Measurements from ENCODE around the gene CHD6.

CHD6 gene

GRCh38 chr20:41635158-41635557, 17.0 kb upstream of the CHD6 start:
- Mint-ChIP-seq H3K27me3 (peaks cover 9% of the 10 kb centered on the region), H3K27ac (no peak overlapping the region), H3K4me3 (no peak overlapping the region), H3K9me3 (no peaks in the 10 kb centered on the region), H3K36me3 (ENCODE audit: low read depth) (no peaks in the 10 kb centered on the region), H3K4me1 (ENCODE audit: low read depth) (peaks cover 12% of the 10 kb centered on the region)
- intact Hi-C loops (cut with micrococcal nuclease): no loop called here

GRCh38 chr20:41632896-41633295, 14.7 kb upstream of the CHD6 start:
- no peaks in the 10 kb centered on the region for H3K27me3 Mint-ChIP-seq
- no peaks in the 10 kb centered on the region for H3K36me3 Mint-ChIP-seq (ENCODE audit: low read depth)
- peaks cover 14% of the 10 kb centered on the region for H3K4me1 Mint-ChIP-seq (ENCODE audit: low read depth)
- H3K9me3 Mint-ChIP-seq: peaks cover 3% of the 10 kb centered on the region
- intact Hi-C loops (cut with micrococcal nuclease): loop anchor here (2.0 to 5.0 kb wide), 2 partner anchors 14 to 59 kb away; partner anchors contain the start of gene CHD6
- H3K27ac Mint-ChIP-seq: peak overlapping the region; percentile 69
- no peak overlapping the region for H3K4me3 Mint-ChIP-seq

GRCh38 chr20:41631826-41632225, 13.6 kb upstream of the CHD6 start:
- Mint-ChIP-seq H3K4me3 (no peak overlapping the region), H3K36me3 (ENCODE audit: low read depth) (no peaks in the 10 kb centered on the region), H3K27me3 (no peaks in the 10 kb centered on the region), H3K4me1 (ENCODE audit: low read depth) (peaks cover 18% of the 10 kb centered on the region), H3K9me3 (peaks cover 9% of the 10 kb centered on the region), H3K27ac (no peak overlapping the region)
- intact Hi-C loops (cut with micrococcal nuclease): loop anchor here (2.0 to 5.0 kb wide), 2 partner anchors 13 to 60 kb away; partner anchors contain the start of gene CHD6

GRCh38 chr20:41630846-41631245, 12.7 kb upstream of the CHD6 start:
- H3K27ac Mint-ChIP-seq: no peak overlapping the region
- no peaks in the 10 kb centered on the region for H3K36me3 Mint-ChIP-seq (ENCODE audit: low read depth)
- H3K27me3 Mint-ChIP-seq: no peaks in the 10 kb centered on the region
- no peak overlapping the region for H3K4me3 Mint-ChIP-seq
- peaks cover 9% of the 10 kb centered on the region for H3K9me3 Mint-ChIP-seq
- intact Hi-C loops (cut with micrococcal nuclease): loop anchor here (5.0 kb wide), 1 partner anchor 61 kb away; no protein-coding TSS in a partner anchor
- peaks cover 18% of the 10 kb centered on the region for H3K4me1 Mint-ChIP-seq (ENCODE audit: low read depth)

- Mint-ChIP-seq H3K36me3 (ENCODE audit: low read depth) (no peaks in the 10 kb centered on the region), H3K9me3 (peaks cover 9% of the 10 kb centered on the region), H3K27me3 (no peaks in the 10 kb centered on the region), H3K4me3 (no peak overlapping the region), H3K4me1 (ENCODE audit: low read depth) (peaks cover 26% of the 10 kb centered on the region), H3K27ac (no peak overlapping the region)
- intact Hi-C loops (cut with micrococcal nuclease): no loop called here
These were observed 9.6 kb upstream of the CHD6 start for GRCh38 chr20:41627611-41628244.

- Mint-ChIP-seq H3K36me3 (ENCODE audit: low read depth) (no peaks in the 10 kb centered on the region), H3K27ac (no peak overlapping the region)
- intact Hi-C loops (cut with micrococcal nuclease): no loop called here
These were observed 8.9 kb upstream of the CHD6 start for GRCh38 chr20:41627001-41627495.

GRCh38 chr20:41623625-41624375, 5.6 kb upstream of the CHD6 start:
- H3K4me3 Mint-ChIP-seq: no peak overlapping the region
- peaks cover 37% of the 10 kb centered on the region for H3K4me1 Mint-ChIP-seq (ENCODE audit: low read depth)
- intact Hi-C loops (cut with micrococcal nuclease): no loop called here
- H3K27ac Mint-ChIP-seq: no peak overlapping the region
- no peaks in the 10 kb centered on the region for H3K36me3 Mint-ChIP-seq (ENCODE audit: low read depth)
- H3K27me3 Mint-ChIP-seq: peaks cover 9% of the 10 kb centered on the region
- peaks cover 9% of the 10 kb centered on the region for H3K9me3 Mint-ChIP-seq

More at GRCh38 chr20:41627001-41627495, 8.9 kb upstream of the CHD6 start:
- no peak overlapping the region for H3K4me3 Mint-ChIP-seq
- H3K4me1 Mint-ChIP-seq (ENCODE audit: low read depth): peaks cover 24% of the 10 kb centered on the region
- H3K27me3 Mint-ChIP-seq: no peaks in the 10 kb centered on the region
- peaks cover 9% of the 10 kb centered on the region for H3K9me3 Mint-ChIP-seq

GRCh38 chr20:41622584-41622983, 4.4 kb upstream of the CHD6 start:
- no peaks in the 10 kb centered on the region for H3K36me3 Mint-ChIP-seq (ENCODE audit: low read depth)
- no peak overlapping the region for H3K4me3 Mint-ChIP-seq
- peaks cover 9% of the 10 kb centered on the region for H3K27me3 Mint-ChIP-seq
- no peak overlapping the region for H3K27ac Mint-ChIP-seq
- H3K9me3 Mint-ChIP-seq: peaks cover 3% of the 10 kb centered on the region
- intact Hi-C loops (cut with micrococcal nuclease): no loop called here
- H3K4me1 Mint-ChIP-seq (ENCODE audit: low read depth): peaks cover 33% of the 10 kb centered on the region

- Mint-ChIP-seq H3K36me3 (ENCODE audit: low read depth) (no peaks in the 10 kb centered on the region), H3K4me1 (ENCODE audit: low read depth) (peaks cover 35% of the 10 kb centered on the region), H3K27ac (no peak overlapping the region), H3K4me3 (no peak overlapping the region), H3K9me3 (no peaks in the 10 kb centered on the region), H3K27me3 (peaks cover 9% of the 10 kb centered on the region)
- intact Hi-C loops (cut with micrococcal nuclease): no loop called here
These were observed 3.8 kb upstream of the CHD6 start for GRCh38 chr20:41621971-41622370.

- peaks cover 40% of the 10 kb centered on the region for H3K4me1 Mint-ChIP-seq (ENCODE audit: low read depth)
These were observed 3.2 kb upstream of the CHD6 start for GRCh38 chr20:41621421-41621820.

GRCh38 chr20:41619360-41620100, 1.4 kb upstream of the CHD6 start:
- Mint-ChIP-seq H3K9me3 (no peaks in the 10 kb centered on the region), H3K27ac (no peak overlapping the region), H3K36me3 (ENCODE audit: low read depth) (no peaks in the 10 kb centered on the region), H3K27me3 (peaks cover 9% of the 10 kb centered on the region), H3K4me3 (no peak overlapping the region), H3K4me1 (ENCODE audit: low read depth) (peaks cover 44% of the 10 kb centered on the region)
- intact Hi-C loops (cut with micrococcal nuclease): loop anchor here (2.0 to 10.0 kb wide), 4 partner anchors 13 to 1835 kb away; partner anchors contain the start of gene SRSF6

More at GRCh38 chr20:41621421-41621820, 3.2 kb upstream of the CHD6 start:
- intact Hi-C loops (cut with micrococcal nuclease): no loop called here
- Mint-ChIP-seq H3K9me3 (no peaks in the 10 kb centered on the region), H3K27me3 (peaks cover 9% of the 10 kb centered on the region), H3K36me3 (ENCODE audit: low read depth) (no peaks in the 10 kb centered on the region), H3K27ac (no peak overlapping the region), H3K4me3 (no peak overlapping the region)

GRCh38 chr20:41618807-41619311, 682 bp upstream of the CHD6 start:
- H3K9me3 Mint-ChIP-seq: no peaks in the 10 kb centered on the region
- H3K36me3 Mint-ChIP-seq (ENCODE audit: low read depth): no peaks in the 10 kb centered on the region
- H3K27ac Mint-ChIP-seq: peak overlapping the region; percentile 88
- peaks cover 9% of the 10 kb centered on the region for H3K27me3 Mint-ChIP-seq
- peak overlapping the region; percentile 89 for H3K4me3 Mint-ChIP-seq
- peaks cover 37% of the 10 kb centered on the region for H3K4me1 Mint-ChIP-seq (ENCODE audit: low read depth)
- intact Hi-C loops (cut with micrococcal nuclease): loop anchor here (2.0 to 10.0 kb wide), 4 partner anchors 14 to 1836 kb away; partner anchors contain the start of gene SRSF6

- Mint-ChIP-seq H3K4me1 (ENCODE audit: low read depth) (peaks cover 32% of the 10 kb centered on the region), H3K4me3 (peak overlapping the region; percentile 78)
These were observed 897 bp downstream of the CHD6 start for GRCh38 chr20:41617059-41617901.

More at GRCh38 chr20:41617059-41617901, 897 bp downstream of the CHD6 start:
- Mint-ChIP-seq H3K27ac (peak overlapping the region; percentile 69), H3K36me3 (ENCODE audit: low read depth) (no peaks in the 10 kb centered on the region), H3K27me3 (peaks cover 9% of the 10 kb centered on the region), H3K9me3 (no peaks in the 10 kb centered on the region)
- intact Hi-C loops (cut with micrococcal nuclease): loop anchor here (5.0 to 10.0 kb wide), 3 partner anchors 75 to 1838 kb away; partner anchors contain the start of gene SRSF6
